Fibroblast of skin of right biceps (primary cell): ENCODE results near the gene KRT39.
"Not testable (repeated sequence)": the region's sequence is repeated elsewhere in the genome, so short reads cannot be mapped to it uniquely, and the experiment has no call there.

Source experiments
- DNase-seq: peaks from one replicate; pipeline ENCODE4 v3.0.0-alpha.2; 2013

KRT39 gene

DNA sequence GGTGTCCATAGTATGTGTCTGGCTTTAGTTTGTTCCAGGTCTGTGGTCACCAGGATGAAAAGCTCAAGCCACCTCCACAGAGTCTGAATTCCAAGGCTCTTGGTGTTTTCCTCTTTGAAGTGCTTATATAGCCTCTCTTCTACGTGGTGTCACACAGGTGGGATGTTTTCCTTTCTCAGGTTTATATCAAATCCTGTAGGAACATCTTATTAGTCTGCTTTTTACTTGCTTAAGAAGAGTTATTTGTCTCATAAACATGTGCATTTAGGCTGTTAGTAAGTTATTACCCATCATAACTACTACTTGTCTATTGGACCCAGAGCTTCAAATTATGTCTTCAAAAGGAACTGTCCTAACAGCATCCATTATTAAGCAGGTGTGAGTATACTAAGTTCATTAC lies at the start of gene KRT39:
TSS of gene KRT39 (minus strand) at position 101 of the 400 bp plus-strand sequence. CDS start at position 9, 92 bp downstream.
- DNase-seq = no peak

DNA sequence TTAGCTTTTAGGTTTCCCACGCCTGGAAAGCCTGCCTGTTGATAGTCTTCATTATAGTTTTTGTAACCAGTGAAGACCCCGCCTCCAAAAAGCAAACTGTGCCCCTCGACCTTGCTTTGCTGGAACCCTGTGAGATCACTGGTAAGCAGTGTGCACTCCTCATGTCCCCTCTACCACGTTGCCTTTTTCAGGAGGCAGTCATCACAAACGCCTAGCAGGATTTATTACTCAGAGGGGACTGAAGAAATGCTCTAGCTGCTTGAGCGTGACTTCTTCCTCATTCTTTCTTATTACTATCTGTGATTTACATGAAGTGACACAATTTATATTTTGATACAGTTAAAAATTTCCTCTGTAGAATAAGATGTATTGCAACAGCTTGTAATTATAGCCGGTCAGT lies 48.7 kb upstream of the KRT39 start:
- peak; percentile 32 for DNase-seq

DNA sequence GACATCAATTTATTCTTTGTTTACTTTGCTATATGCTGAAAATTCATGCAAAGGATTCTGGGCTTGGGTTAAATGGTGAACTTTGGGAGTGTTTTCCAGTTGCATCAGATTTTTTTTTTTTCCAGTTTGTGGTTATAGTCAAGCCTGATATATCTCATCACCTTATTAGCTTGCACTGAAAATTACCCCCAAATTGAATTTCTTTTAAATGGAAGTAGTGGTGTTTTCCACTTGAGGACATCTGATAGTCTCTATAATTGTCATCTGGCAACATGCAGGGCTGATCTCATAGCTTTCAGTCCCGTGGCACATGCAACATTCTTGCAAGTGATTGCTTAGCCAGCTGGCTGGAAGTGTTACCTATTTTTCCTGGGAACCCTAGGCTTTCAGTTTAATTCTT lies 46.9 kb upstream of the KRT39 start:
- peak; percentile 58 for DNase-seq

DNA sequence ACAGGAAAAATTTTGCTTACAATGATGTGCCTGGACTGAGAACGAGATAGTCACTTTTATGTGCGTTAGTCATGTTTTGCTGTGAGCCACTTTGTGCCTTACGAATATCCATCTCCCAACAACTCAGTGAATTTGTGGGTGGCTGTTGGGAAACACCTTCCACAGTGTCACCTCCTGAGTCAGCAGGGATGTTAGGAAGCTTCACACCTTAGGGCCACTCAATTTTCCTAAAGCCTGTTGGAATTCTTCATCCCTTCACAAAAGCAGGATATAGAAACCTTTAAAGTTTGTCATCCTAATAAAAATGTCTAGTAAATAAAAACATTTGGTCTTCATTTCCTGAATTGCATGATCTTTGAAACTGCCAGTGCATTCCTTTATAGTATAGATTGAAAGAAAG lies 46.4 kb upstream of the KRT39 start:
- DNase-seq = peak; percentile 37

DNA sequence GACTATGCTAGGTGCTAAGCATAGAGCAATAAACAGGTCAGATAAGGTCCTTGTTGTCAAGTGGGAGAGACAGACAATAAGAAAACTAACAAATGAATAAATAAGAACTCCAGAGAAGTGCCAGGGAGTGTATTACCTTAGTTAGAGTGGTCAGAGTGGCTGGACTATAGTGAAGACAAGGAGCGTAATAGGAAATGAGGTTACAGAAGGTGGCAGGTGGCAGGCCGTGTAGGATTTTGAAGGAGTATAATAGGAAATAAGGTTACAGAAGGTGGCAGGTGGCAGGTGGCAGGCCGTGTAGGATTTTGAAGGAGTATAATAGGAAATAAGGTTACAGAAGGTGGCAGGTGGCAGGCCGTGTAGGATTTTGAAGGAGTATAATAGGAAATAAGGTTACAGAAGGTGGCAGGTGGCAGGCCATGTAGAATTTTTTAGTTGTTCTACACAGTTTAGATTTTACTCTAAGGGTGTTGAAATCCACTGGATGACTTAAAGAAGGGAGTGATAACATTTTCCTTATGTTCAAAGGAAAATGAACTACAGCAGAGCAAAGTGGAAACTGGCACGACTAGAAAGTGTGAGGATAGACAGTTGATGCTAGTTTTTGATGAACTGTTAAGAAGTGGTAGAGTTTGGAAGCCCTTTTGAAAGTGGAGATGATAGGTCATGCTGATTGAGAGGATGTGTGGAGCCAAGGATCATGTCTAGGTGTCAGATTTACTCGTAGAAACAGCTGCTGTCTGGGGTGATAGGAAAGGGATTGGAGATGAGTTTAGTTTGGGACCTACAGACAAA lies 45.8 kb upstream of the KRT39 start:
- no peak for DNase-seq

DNA sequence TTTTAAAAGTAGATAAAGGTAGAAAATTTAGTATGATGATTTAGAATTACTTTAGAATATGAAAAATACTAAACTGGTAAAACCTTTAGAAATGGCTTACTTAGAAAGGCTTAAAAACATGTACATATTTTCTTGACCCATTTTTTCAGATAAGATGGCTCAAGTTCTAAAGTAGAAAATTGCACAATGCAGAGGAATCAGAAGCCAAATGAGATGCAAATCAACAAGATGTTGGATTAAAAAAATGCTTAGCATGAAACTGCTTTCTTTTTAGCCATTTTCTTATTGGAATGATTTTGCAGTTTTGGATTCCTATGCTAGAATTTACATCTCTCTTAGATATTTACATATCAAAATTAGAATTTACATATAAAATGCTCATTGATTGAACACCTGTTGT lies 43.7 kb upstream of the KRT39 start:
- DNase-seq = no peak

DNA sequence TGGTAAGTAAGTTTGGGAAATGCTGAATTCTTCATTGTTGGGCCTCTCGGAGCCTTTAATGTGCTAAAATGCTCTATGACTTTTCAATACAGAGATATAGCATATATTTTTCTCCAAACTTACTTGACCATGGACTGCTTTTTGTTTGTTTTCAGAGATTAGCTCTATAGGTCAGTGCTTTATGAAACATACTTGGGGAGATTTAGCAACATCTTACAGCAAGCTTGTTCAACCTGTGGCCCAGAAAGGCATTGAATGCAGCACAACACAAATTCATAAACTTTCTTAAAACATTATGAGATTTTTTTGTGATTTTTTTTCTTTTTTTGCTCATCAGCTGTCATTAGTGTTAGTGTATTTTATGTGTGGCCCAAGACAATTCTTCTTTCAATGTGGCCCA lies 43.2 kb upstream of the KRT39 start:
- no peak for DNase-seq

DNA sequence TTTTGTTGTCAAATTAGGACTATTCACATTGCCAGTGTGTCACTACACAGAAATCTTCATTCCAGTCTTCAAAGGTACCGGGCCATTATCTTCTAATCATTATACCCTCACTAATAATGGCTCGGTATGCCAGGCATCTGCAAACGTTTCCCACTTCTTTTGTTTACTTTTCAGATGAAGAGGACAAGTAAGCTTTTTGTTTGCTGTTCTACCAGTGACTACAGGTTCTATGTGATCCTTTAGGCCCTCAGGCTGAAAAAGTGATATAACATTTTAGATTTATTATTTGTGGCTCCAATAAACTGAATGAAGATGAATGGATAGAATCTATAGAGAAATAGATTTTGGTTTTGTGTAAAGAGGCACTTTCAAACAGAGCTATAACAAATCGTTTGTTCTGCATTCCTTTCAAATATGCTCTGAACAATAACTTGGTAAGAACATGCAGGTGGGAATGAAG lies 42.6 kb upstream of the KRT39 start:
- DNase-seq = no peak

DNA sequence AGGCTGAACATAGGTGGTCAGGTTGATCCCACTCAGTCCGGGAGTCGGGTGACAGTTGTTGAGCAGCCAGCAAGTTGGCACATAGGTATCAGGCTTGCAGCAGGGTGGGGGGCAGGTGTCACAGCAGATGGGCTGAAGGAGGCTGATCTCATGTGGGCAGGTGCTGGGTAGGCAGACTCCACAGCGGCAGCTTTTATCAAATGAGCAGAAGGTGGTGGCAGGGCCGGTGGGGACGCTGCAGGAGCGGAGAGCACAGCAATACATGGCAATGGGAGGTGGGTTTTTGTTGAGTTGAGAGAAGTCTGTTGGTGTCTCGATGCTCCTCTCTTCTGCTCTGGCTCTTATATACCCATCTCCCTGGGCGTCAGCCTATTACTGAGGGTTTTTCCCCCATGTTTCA lies 42.1 kb upstream of the KRT39 start, which contains the start of gene KRTAP3-1:
TSS of gene KRTAP3-1 (minus strand) at position 318 of the 400 bp plus-strand sequence. CDS start at position 264, 54 bp downstream.
- DNase-seq = no peak

DNA sequence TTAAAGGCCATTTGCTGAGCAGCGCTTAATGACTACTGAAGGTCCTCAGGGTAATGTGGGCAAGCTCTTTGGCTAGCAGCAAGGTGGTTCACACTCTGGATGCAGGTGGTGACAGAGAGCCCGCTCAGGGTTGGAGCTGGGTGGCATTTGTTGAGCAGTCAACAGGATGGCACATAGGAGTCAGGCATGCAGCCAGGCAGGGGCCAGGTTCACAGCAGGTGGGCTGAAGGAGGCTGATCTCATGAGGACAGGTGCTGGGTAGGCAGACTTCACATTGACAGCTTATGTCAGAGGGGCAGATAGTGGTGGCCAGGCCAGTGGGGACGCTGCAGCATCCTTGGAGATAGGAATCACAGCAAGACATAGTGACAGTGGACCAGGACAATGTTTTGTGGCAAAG lies 37.6 kb upstream of the KRT39 start:
- no peak for DNase-seq

DNA sequence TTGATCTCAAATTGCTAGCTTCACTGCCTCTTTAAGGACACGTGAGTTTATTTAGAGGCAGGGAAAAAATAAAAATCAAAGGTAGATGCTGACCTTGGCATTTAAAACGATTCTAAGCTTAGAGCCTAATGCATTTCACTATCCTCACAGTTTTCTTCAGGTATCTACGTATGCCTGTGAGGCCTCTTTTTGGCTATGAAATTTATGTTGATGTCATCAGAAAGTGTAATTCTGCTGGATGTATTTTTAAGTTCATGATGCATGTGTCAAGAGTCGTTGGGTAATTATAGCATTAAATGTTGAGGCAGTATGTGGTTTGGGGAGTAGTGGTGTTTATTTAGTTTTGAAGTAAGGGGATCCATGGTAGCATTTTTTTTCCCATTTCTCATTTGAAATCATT lies 37.2 kb upstream of the KRT39 start:
- no peak for DNase-seq

DNA sequence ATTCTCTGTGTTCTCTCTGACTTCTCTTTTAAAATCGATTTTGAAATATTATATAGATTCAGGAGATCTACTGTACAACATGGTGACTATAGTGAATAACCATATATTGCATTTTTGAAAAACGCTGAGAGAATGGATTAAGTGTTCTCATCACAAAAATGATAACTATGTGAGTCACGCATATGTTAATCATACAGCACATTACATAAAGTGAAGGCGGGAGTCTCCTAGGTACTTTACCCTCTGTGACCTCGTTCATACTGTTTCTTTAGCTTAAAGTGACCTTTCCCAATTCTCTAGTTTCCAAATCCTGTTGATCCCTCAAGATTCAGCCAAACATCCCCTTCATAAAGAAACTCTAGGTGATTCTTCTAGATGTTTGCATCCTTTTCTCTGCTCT lies 36.1 kb upstream of the KRT39 start:
- DNase-seq = peak; percentile 49

DNA sequence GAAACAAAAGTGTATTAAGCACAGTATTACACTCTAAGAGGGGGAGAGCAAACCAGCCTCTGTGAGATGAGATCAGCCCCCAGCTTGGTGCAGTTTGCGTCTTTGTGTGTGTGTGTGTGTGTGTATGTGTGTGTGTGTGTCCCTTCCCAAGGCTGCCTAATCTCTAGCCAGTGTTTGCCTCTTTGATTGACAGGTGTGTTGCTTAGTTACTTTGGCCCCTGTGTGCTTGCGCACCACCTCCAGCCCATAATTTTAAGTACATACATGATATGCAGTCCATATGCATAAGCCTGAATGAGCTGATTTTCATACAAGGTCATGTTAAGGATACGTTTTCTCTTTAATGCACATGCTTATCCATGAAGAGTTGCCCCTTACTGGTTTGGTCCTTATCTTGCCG lies 35.0 kb upstream of the KRT39 start:
- no peak for DNase-seq

DNA sequence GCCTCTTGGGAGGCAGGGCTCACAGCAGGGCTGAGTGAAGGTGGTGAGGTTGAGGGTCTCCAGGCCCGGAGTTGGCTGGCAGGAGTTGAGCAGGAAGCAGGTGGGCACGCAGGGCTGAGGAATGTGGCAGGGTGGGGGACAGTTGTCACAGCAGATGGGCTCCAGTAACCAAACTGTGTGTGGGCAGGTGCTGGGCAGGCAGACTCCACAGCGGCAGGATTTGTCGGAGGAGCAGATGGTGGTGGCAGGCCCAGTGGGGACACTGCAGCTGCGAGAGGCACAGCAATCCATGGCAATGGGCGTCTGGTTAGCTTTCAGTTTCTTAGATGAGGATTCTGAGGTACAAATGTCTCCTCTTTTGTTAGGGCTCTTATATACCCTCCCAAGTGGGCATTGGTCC lies 32.8 kb upstream of the KRT39 start, which contains the start of gene KRTAP3-2:
TSS of gene KRTAP3-2 (minus strand) at position 344 of the 400 bp plus-strand sequence. CDS start at position 291, 53 bp downstream.
- DNase-seq = not testable (repeated sequence)

DNA sequence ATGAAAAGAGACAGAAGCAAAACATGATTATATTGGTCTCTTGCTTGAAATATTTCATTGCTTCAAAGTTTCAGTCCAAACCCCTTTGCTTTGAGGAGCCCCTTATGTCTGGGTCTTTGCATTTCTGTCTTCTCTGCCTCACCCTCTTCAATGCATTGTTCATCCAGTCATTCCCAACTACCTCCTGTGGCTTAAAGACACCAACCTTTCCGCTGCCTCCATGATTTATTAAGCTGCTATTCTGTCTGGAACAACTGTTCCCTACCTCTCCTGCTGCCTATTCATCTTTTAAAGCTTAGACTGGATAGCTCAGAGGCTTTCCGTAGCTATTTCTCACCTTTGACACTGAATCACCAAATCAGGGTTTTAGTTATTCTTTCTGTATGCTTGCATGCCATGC lies 30.6 kb upstream of the KRT39 start:
- no peak for DNase-seq

DNA sequence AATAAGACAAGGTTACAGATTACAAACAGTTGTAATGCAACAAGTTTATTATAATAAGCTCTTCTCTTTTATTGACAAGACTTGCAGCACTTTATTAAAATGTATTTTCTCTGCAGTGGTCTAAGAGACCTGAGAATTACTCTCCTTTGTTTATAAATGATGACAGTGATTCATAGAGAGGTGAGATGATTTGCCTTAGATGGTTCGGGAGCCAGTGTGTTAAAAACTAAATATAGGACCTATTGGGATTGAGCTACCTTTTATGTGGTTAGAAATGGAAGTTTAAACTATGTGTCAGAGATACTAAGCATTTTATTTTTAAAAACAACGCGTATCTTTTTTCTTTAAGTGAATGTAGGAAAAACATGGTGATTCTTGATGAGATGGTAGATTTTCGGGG lies 30.1 kb upstream of the KRT39 start:
- DNase-seq = no peak

DNA sequence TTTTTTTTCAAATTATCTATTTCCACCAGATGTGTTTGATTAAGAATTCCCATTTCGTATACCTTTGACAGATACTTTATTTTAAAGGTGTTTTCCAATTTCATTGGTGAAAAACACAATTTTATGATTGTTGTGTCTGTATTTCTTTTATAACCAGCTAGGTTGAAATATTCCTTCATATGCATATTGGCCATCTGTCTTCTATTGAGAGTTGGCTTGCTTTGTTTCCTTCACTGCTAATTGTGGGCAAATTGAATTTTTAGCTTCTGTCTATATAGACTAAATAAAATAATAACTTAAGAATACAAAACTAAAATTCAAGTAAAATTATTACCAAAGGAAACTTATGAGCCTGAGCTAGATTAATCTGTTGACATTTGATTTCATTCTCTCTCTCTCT lies 28.4 kb upstream of the KRT39 start:
- no peak for DNase-seq

DNA sequence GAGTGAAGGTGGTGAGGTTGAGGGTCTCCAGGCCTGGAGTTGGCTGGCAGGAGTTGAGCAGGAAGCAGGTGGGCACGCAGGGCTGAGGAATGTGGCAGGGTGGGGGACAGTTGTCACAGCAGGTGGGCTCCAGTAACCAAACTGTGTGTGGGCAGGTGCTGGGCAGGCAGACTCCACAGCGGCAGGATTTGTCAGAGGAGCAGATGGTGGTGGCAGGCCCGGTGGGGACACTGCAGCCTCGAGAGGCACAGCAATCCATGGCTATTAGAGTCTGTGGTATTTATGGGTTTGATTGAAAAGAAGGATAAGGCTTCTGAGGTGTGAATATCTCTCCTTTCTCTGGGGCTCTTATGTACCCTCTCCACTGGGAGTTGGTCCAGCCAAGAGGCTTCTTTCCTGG lies 27.1 kb upstream of the KRT39 start, which contains the start of gene KRTAP3-3:
TSS of gene KRTAP3-3 (minus strand) at position 326 of the 400 bp plus-strand sequence. CDS start at position 259, 67 bp downstream.
- no peak for DNase-seq

DNA sequence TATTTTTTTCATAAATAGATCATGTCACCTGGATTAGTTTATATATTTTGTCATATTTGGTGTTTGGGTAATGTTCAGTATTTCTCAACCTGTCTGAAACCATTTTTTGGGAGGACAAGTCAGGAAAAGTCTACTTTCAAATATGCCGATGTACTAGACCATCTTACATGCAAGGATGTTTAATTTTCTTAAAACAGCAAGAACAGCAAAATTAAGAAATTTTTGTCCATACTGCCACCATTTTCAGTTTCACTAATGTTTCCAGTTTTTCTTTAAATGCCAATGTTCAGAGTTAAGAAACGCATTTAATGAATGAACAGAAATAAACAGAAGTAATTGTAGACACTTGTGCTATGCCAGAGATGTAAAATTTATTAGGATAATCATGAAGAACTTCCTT lies 26.3 kb upstream of the KRT39 start:
- no peak for DNase-seq

DNA sequence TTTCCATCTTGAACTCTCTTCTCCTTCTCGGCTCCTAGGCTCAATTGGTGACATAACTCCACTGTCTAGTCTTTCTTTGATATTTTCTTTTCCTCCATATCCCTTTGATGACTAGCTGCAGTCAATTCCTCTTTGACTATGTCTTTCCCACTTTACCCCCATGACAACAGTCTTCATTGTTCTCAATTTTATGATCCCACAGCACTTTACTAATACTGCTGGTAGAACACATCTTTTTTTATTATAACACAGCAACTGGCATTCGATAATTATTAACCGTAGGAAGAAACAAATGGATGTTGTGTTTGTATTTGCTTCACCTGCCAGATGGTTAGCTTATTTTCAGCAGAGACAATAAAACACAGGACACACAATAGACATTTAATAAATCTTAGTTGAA lies 25.9 kb upstream of the KRT39 start:
- DNase-seq = no peak

DNA sequence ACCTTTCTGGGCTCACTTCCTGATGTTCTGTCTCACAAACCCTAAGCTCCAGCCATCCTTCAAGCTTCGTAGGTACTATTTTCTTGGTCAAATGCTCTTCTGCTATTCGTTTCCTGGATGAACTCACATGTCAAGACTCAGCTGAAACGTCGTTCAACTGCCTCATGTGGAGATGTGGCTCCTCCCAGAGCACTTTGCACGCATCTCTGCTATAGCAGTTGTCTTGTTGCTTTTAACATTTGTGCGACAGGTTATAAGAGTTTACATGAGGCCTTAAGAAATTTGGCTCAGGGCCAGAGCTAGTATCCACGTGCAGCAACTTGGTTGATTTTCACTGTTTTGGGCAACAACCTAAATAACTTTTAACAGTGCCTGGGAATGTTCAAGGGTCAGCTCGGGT lies 20.2 kb upstream of the KRT39 start:
- DNase-seq = no peak

DNA sequence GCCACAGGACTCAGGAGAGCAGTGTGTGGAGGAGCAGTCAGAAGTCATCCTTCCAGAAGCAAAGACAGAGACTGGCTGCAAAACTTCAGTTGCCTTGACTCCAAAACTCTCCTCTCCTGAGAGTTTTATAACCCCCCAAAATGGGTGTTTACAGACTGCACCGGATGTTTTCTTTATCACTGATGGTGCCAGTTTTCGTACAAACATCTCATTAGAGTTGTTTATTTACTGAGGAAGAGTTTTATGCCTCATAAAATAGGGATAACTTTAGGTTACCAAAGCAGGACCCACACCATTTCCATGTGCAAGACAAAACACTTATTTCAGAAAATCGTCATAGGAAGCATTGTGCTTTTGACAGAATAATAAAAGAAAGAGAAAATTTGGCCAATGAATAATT lies 17.5 kb upstream of the KRT39 start, which contains the start of gene KRT40:
TSS of gene KRT40 (minus strand) at position 101 of the 400 bp plus-strand sequence. CDS start at position 48, 53 bp downstream.
- no peak for DNase-seq

DNA sequence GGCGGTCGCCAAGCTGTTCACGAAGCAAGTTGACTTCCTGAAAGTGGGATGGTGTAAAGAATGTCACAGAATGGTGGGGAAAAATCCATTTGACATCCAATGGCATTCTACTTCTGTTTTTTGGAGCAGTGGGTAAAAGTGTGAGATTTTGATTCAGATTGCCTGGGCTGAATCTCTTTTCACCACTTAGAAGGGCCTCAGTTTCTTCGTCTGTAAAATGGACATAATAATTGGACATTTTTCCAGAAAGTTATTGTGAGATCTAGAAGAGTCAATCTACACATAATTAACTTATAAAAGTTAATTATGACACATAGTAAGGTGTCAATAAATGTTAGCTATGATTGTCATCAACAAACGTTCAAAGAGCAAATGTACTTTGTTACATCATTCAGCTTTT lies 14.4 kb upstream of the KRT39 start:
- DNase-seq = no peak

DNA sequence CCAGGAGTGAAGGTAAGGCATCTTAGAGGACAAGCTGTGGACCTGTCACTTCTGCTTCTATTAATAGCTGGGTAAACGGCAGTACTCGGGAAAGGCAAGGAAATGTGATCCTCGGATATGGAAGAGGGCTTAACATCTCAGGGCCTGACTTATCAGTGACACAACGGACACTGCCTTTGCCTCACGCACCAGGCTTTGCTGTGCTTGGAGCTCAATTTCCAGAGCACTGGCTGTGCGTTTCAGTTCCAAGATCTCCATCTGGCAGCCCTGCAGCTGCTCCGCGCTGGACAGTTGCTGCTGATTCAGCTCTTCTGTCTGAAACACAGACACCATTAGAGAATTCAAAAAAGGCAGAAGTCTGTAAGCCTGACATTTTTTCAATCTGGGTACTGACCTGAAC lies 13.8 kb upstream of the KRT39 start:
- DNase-seq = peak; percentile 42

DNA sequence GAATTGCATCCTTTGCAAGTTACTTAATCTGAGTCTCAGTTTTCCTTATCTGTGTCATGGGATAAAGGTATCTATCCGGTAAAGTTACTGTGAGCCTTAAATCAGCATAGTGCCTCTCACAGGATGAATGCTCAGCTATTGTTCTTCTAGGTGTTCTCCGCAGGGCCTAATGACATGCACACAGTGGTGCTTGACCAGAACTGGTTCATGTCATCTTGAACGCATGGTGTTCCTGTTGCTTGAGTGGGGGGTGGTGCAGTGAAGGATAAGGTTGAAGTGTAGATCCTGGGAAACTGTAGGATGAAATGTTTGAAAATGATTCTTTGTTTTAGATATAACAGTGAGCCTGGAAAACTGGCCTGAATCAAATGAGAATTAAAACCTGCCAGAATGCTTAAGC lies 13.4 kb upstream of the KRT39 start:
- DNase-seq = no peak
